GM19035 (cell line): ENCODE results near the gene RUNX1.

Source experiments
- ATAC-seq: cut with Tn5 transposase; IDR thresholded peaks from one replicate; pipeline ENCODE4 v1.9.1; 2021; ENCODE audit not compliant: unreplicated experiment

Gene RUNX1

DNA sequence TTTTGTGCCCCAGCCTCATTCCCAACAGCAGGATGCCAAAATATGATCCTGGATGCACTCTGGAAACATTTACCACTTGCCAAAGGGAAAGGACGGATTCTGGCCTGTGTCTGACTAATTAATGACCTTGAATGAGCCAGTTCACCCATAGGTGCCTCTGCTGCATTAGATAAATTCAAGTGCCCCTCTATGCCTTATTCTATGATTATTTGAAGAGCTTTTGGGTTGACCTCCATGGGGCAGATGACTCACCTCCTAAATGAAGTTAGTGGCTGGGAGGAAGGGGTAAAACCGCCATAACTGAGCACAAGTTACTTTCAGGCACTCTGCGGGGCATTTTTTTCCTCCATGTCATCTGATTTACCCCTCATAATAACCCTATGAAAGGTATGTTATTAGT is 282.2 kb downstream of the RUNX1 start:
- ATAC-seq, result no peak

GRCh38 chr21:34765619-34766018 is 283.5 kb downstream of the RUNX1 start:
- no peak for ATAC-seq

- ATAC-seq, result no peak
Observed at GRCh38 chr21:34764715-34765284, 284.3 kb downstream of the RUNX1 start.

- no peak for ATAC-seq
Observed at GRCh38 chr21:34762786-34763185, 286.3 kb downstream of the RUNX1 start.

- ATAC-seq, result no peak
Observed at GRCh38 chr21:34761758-34762330, 287.3 kb downstream of the RUNX1 start.

GRCh38 chr21:34754690-34755647 is 294.1 kb downstream of the RUNX1 start:
- no peak for ATAC-seq

DNA sequence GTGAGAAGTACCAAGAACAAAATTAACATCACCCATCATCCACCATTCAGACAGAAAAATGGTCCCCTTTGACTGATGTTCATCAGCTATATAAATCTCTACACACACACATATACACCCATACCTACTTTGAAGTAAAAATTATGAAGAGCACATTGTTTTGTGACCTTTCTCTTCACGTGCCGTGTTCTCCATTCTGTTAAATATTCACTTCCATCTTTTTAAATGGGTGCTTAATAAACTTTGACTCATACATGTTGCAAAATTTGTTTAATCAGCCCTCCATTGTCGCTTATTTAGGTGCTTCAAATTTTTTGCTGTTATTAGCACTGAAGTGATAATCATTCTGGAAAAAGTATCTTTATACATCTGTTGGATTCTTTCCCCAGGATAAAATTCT is 300.2 kb downstream of the RUNX1 start:
- no peak for ATAC-seq

- peak; percentile 78 for ATAC-seq
Observed at GRCh38 chr21:34745557-34746255, 303.4 kb downstream of the RUNX1 start.

- no peak for ATAC-seq
Observed at GRCh38 chr21:34744801-34745200, 304.3 kb downstream of the RUNX1 start.

GRCh38 chr21:34743831-34744230 is 305.3 kb downstream of the RUNX1 start:
- no peak for ATAC-seq

DNA sequence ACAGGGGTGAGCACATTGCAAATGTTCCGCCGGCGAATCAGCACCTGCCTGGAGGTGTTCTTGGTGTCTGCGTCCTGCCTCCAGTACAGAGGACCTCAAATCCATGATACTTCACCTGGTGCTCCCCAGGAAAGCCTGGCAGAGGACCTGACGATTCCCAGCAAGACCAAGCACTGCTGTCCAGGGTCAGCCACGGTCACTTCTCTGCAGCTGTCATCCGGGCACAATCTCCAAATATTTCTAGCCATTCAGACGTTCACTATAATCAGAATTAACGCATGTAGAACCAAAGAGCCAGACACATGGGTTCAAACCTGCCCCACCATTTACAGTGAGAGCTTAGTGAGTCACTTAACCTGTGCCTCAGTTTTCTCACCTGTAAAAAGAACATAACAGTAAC is 305.8 kb downstream of the RUNX1 start:
- no peak for ATAC-seq

DNA sequence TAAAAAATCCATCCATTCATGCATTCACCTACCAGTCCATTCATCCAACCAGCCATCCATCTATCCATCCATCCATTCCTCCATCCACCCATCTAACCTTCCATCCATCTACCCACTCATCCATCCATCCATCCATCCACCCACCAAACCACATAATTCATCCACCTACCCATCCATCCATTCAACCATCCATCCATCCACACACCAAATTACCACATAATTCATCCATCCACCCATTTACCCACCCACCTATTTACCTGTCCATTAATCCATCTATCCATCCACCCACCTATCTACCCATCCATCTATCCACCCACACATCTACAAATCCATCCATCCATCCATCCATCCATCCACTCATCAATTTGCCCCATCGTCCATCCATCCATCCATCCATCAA is 308.9 kb downstream of the RUNX1 start:
- ATAC-seq, result no peak
